Smooth muscle cell (in vitro differentiated cells): Measurements from ENCODE around the gene SLC38A3. TPM values are rescaled to one million over a fixed set of nuclear protein-coding genes. Genes with fewer than 3 reads are reported as not detected.
"Not testable (repeated sequence)": the region's sequence is repeated elsewhere in the genome, so short reads cannot be mapped to it uniquely, and the experiment has no call there.

Experiments used
- DNase-seq: peaks from one replicate; lab custom pipeline; 2025; ENCODE audit not compliant: unreplicated experiment; lab: John Stamatoyannopoulos, UW
- H2AFZ ChIP-seq: fragments of 200-600 bp; sonication (generic); 2 replicates; pipeline ENCODE4 v1.6.0; 2016; ENCODE audit warnings: antibody characterized with exemption, low read depth, mild to moderate bottlenecking
- H3F3A ChIP-seq: fragments of 200-600 bp; sonication (generic); 2 replicates; pipeline ENCODE4 v1.6.0; 2017; ENCODE audit warnings: antibody characterized with exemption, low read depth
- H3K27ac ChIP-seq: fragments of 200-600 bp; sonication (generic); 2 replicates; pipeline ENCODE4 v1.5.1; 2016; ENCODE audit warnings: low read depth, mild to moderate bottlenecking
- H3K27me3 ChIP-seq: fragments of 200-600 bp; sonication (generic); 2 replicates; pipeline ENCODE4 v1.6.1; 2016; ENCODE audit warnings: low read depth, mild to moderate bottlenecking
- H3K36me3 ChIP-seq: fragments of 200-600 bp; sonication (generic); 2 replicates; pipeline ENCODE4 v1.5.1; 2016; ENCODE audit warnings: low read depth
- H3K4me1 ChIP-seq: fragments of 200-600 bp; sonication (generic); 2 replicates; pipeline ENCODE4 v1.5.1; 2016; ENCODE audit warnings: low read depth
- H3K4me2 ChIP-seq: fragments of 200-600 bp; sonication (generic); 2 replicates; pipeline ENCODE4 v1.6.0; 2016; ENCODE audit warnings: mild to moderate bottlenecking
- H3K4me3 ChIP-seq: fragments of 200-600 bp; sonication (generic); 2 replicates; pipeline ENCODE4 v1.5.1; 2016; ENCODE audit warnings: mild to moderate bottlenecking
- H3K79me2 ChIP-seq: fragments of 200-600 bp; sonication (generic); 2 replicates; pipeline ENCODE4 v1.6.0; 2016; ENCODE audit warnings: low read depth, mild to moderate bottlenecking
- H3K9ac ChIP-seq: fragments of 200-600 bp; sonication (generic); 2 replicates; pipeline ENCODE4 v1.6.0; 2016; ENCODE audit warnings: low read depth
- H3K9me3 ChIP-seq: fragments of 200-600 bp; sonication (generic); replicated peaks from 2 replicates; pipeline ENCODE4 v1.5.1; 2016; ENCODE audit warnings: low read depth
- H4K20me1 ChIP-seq: fragments of 200-600 bp; sonication (generic); 2 replicates; pipeline ENCODE4 v1.6.0; 2016; ENCODE audit warnings: low read depth
- WGBS: methylation state at CpG from one replicate; pipeline ENCODE4 v1.1.7; 2016; ENCODE audit warnings: low lambda C conversion rate; 5-methylcytosine and 5-hydroxymethylcytosine counted together
- polyA plus RNA-seq: library from polyadenylated mRNA; unstranded; fragments of >200 nt; fragmentation: Nextera tagmentation; extraction: Ambion mirVana; gene quantifications from 2 replicates; pipeline ENCODE4 v1.2.1, GENCODE V29; 2016
- total RNA-seq: library from RNA; depleted of rRNA; stranded (reverse); fragments of >200 nt; gene quantifications from 2 replicates; pipeline ENCODE4 v1.2.3, GENCODE V29; 2014
- TF ChIP-seq, protein P1 (sequence below): fragments of 200-600 bp; sonication (generic); IDR thresholded peaks from 2 replicates; pipeline ENCODE4 v1.5.1; 2017; ENCODE audit warnings: borderline replicate concordance, mild to moderate bottlenecking, antibody characterized with exemption; ENCODE audit not compliant: insufficient read depth, poor library complexity, severe bottlenecking

The SLC38A3 gene
- total and polyA plus RNA-seq, 2 experiments from 2014 or later, result 0.58 to 3.5 TPM

DNA sequence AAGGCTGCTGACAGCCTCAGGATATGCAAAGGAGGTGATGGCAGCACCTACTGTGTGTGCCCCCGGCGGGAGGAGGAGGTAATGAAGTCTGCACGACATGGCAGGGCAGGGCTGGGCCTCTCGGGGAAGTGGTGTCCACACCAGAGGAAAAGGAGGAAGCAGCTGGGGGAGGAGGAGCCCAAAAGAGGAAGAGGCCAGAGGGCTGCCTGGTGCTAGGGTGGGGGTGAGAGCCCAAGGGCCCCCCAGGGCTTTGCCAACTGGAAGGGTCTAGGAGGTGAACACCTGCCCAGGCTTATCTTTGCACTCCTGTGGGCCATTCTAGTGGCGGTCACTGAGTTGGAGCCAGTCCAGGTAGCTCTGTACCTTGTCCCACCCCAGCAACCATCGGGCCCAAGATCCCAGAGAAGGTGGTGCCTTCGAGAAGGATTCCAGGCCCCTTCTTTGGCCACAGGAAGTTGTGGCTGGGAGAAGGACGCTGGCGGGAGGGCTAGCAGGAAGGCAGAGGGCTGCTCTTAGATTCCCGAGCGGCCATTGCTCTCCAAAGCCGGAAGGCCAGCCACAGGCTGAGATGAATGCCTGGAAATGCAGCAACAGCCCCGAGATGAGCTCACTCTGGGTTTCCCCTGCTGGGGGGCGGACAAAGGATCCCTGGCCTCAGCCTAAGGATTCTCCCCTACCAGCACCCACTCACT lies 37.9 kb downstream of the SLC38A3 start:
- Histone ChIP-seq H3K4me1 (peaks cover 71% of the 10 kb centered on the region), H3K9ac (peak overlapping the region; percentile 69), H3K27ac (peak overlapping the region; percentile 93), H3F3A (peaks cover 23% of the 10 kb centered on the region), H3K4me3 (no peak overlapping the region), H3K36me3 (no peaks in the 10 kb centered on the region), H4K20me1 (peaks cover 79% of the 10 kb centered on the region), H2AFZ (no peak overlapping the region), H3K4me2 (peak overlapping the region; percentile 44), H3K79me2 (peaks cover 93% of the 10 kb centered on the region), H3K27me3 (no peaks in the 10 kb centered on the region), H3K9me3 (no peaks in the 10 kb centered on the region)
- peak; percentile 8 for DNase-seq
- TF ChIP-seq, protein P1, sequence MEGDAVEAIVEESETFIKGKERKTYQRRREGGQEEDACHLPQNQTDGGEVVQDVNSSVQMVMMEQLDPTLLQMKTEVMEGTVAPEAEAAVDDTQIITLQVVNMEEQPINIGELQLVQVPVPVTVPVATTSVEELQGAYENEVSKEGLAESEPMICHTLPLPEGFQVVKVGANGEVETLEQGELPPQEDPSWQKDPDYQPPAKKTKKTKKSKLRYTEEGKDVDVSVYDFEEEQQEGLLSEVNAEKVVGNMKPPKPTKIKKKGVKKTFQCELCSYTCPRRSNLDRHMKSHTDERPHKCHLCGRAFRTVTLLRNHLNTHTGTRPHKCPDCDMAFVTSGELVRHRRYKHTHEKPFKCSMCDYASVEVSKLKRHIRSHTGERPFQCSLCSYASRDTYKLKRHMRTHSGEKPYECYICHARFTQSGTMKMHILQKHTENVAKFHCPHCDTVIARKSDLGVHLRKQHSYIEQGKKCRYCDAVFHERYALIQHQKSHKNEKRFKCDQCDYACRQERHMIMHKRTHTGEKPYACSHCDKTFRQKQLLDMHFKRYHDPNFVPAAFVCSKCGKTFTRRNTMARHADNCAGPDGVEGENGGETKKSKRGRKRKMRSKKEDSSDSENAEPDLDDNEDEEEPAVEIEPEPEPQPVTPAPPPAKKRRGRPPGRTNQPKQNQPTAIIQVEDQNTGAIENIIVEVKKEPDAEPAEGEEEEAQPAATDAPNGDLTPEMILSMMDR, result no peak
- WGBS, result 40% methylated on average over 14 of the region's 14 CpGs

DNA sequence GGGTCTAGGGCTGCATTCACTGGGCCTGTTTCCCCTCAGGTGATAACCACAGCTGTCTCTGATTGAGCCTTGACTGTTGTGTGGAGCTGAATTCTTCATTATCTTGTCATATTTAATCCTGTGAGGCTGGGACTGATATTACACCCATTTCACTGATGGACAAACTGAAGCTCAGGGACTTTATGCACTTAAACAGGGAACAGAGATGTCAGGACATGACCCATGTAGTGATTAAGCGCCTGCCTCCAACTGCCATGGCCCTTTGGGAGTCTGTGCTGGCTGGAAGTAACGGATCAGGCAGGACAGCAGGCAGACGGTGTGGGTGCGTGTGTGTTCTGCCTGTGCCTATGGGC lies 38.4 kb downstream of the SLC38A3 start:
- Histone ChIP-seq H3K79me2 (peaks cover 93% of the 10 kb centered on the region), H3K4me3 (no peak overlapping the region), H3K4me1 (peaks cover 66% of the 10 kb centered on the region), H3K36me3 (no peaks in the 10 kb centered on the region), H3K9me3 (no peaks in the 10 kb centered on the region), H2AFZ (no peak overlapping the region), H3K9ac (peak overlapping the region; percentile 69), H3K27me3 (no peaks in the 10 kb centered on the region), H3K4me2 (no peak overlapping the region), H4K20me1 (peaks cover 79% of the 10 kb centered on the region), H3K27ac (peak overlapping the region; percentile 93), H3F3A (peaks cover 23% of the 10 kb centered on the region)
- TF ChIP-seq, protein P1, result no peak
- DNase-seq, result no peak
- 91% methylated on average over 4 of the region's 4 CpGs for WGBS

DNA sequence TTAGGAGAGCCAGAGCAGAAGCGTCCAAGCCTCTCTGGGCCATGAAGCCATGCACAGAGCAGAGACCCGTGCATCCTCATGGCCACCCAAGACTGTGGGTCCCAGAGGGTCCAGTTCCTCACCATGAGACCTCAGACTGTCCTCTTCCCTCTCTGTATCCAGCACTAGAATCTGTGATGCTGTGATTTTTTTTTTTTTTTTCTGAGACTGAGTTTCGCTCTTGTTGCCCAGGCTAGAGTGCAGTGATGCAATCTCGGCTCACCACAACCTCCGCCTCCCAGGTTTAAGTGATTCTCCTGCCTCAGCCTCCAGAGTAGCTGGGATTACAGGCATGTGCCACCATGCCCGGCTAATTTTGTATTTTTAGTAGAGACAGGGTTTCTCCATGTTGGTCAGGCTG lies 39.7 kb downstream of the SLC38A3 start:
- DNase-seq, H3K9me3 ChIP-seq, H3K4me3 ChIP-seq, H3K27me3 ChIP-seq, H3K9ac ChIP-seq, H3K36me3 ChIP-seq, H3K4me2 ChIP-seq, H2AFZ ChIP-seq: not testable (repeated sequence)
- peaks cover 79% of the 10 kb centered on the region for H4K20me1 ChIP-seq
- 71% methylated on average over 6 of the region's 6 CpGs for WGBS
- peaks cover 23% of the 10 kb centered on the region for H3F3A ChIP-seq
- H3K4me1 ChIP-seq, result peaks cover 54% of the 10 kb centered on the region
- peaks cover 93% of the 10 kb centered on the region for H3K79me2 ChIP-seq
- peak overlapping the region; percentile 93 for H3K27ac ChIP-seq

DNA sequence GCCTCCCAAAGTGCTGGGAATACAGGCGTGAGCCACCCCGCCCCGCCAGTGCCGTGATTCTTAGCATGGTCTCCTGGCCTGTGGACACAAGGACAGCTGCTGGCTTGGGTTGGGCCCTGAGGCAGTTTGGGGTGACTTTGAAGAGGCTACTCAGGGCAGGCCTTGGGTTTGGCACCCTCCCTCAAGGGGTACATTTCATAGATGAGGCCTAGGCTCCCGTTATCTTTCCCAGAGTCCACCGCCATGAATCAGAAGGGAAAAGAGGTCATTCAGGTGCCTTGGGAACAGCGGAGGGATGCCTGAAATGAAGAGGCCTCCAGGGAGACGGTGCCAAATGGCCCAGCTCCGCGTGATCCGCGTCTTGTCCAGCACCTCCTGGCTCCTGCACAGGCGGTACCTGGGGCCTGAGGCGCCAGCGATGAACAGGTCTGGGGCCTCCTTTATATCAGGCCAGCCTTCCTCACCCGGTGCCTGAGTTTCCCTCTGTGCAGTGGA lies 40.2 kb downstream of the SLC38A3 start:
- peak overlapping the region; percentile 86 for H3K4me2 ChIP-seq
- H3K79me2 ChIP-seq, result peaks cover 93% of the 10 kb centered on the region
- H3K36me3 ChIP-seq, result no peaks in the 10 kb centered on the region
- 77% methylated on average over 16 of the region's 16 CpGs for WGBS
- no peak for DNase-seq
- H3K9ac ChIP-seq, result peak overlapping the region; percentile 74
- H3K4me3 ChIP-seq, result peak overlapping the region; percentile 42
- no peak overlapping the region for H2AFZ ChIP-seq
- peaks cover 23% of the 10 kb centered on the region for H3F3A ChIP-seq
- H3K9me3 ChIP-seq, result no peaks in the 10 kb centered on the region
- TF ChIP-seq, protein P1, result no peak
- H3K27ac ChIP-seq, result peak overlapping the region; percentile 93
- peaks cover 79% of the 10 kb centered on the region for H4K20me1 ChIP-seq
- H3K4me1 ChIP-seq, result peaks cover 49% of the 10 kb centered on the region
- no peaks in the 10 kb centered on the region for H3K27me3 ChIP-seq
